Hematopoietic multipotent progenitor cell treated with erythropoietin and hydrocortisone succinate and interleukin-3 and kit ligand, for 8 days (in vitro differentiated cells): ENCODE data around the gene CNTN5.
"Not testable (repeated sequence)": the region's sequence is repeated elsewhere in the genome, so short reads cannot be mapped to it uniquely, and the experiment has no call there.

Experiments
- DNase-seq: peaks from one replicate; pipeline ENCODE4 v3.0.0-alpha.2; 2015

The CNTN5 gene

GRCh38 chr11:100257238-100257803 is 1236.6 kb downstream of the CNTN5 start:
- not testable (repeated sequence) for DNase-seq

- DNase-seq: no peak
Observed at GRCh38 chr11:100269516-100269915, 1248.8 kb downstream of the CNTN5 start.

- no peak for DNase-seq
Observed at GRCh38 chr11:100273066-100273815, 1252.5 kb downstream of the CNTN5 start.

GRCh38 chr11:100274466-100274865 is 1253.7 kb downstream of the CNTN5 start:
- DNase-seq: not testable (repeated sequence)

- no peak for DNase-seq
Observed at GRCh38 chr11:100294748-100295147, 1274.0 kb downstream of the CNTN5 start.

- no peak for DNase-seq
Observed at GRCh38 chr11:100296051-100296679, 1275.4 kb downstream of the CNTN5 start.

GRCh38 chr11:100297516-100297915 is 1276.8 kb downstream of the CNTN5 start:
- no peak for DNase-seq

- no peak for DNase-seq
Observed at GRCh38 chr11:100302824-100303223, 1282.1 kb downstream of the CNTN5 start.

- no peak for DNase-seq
Observed at GRCh38 chr11:100303897-100304296, 1283.1 kb downstream of the CNTN5 start.

GRCh38 chr11:100308202-100308601 is 1287.5 kb downstream of the CNTN5 start:
- no peak for DNase-seq

GRCh38 chr11:100315946-100316345 is 1295.2 kb downstream of the CNTN5 start:
- DNase-seq: no peak

GRCh38 chr11:100316952-100317351 is 1296.2 kb downstream of the CNTN5 start:
- no peak for DNase-seq

- no peak for DNase-seq
Observed at GRCh38 chr11:100319691-100320090, 1298.9 kb downstream of the CNTN5 start.

GRCh38 chr11:100328626-100329340 is 1308.0 kb downstream of the CNTN5 start:
- no peak for DNase-seq

GRCh38 chr11:100329352-100329751 is 1308.6 kb downstream of the CNTN5 start:
- no peak for DNase-seq

GRCh38 chr11:100336873-100337272 is 1316.1 kb downstream of the CNTN5 start:
- DNase-seq: no peak

- DNase-seq: no peak
Observed at GRCh38 chr11:100338144-100338840, 1317.5 kb downstream of the CNTN5 start.

GRCh38 chr11:100340466-100341319 is 1319.9 kb downstream of the CNTN5 start:
- no peak for DNase-seq

GRCh38 chr11:100353083-100353482 is 1332.3 kb downstream of the CNTN5 start:
- no peak for DNase-seq

- no peak for DNase-seq
Observed at GRCh38 chr11:100354736-100355135, 1334.0 kb downstream of the CNTN5 start.

- DNase-seq: no peak
Observed at GRCh38 chr11:100356035-100356434, 1335.3 kb downstream of the CNTN5 start.

- DNase-seq: no peak
Observed at GRCh38 chr11:100359281-100359680, 1338.5 kb downstream of the CNTN5 start.
